ENCODE results near the gene RBM11.

GRCh38 chr21:14271053-14271452, 55.1 kb downstream of the RBM11 start:
- no peak for TF ChIP-seq POLR2A (IDR thresholded peaks at IDR 0.05)
- TF ChIP-seq CTCF (IDR thresholded peaks at IDR 0.05): no peak

Measured in suprapubic skin (tissue), 3 donors.